HEK293 (cell line): ENCODE data around the gene COIL.
"Not testable (repeated sequence)": the region's sequence is repeated elsewhere in the genome, so short reads cannot be mapped to it uniquely, and the experiment has no call there.

ENCODE experiments used
- CTCF ChIA-PET: fragments of 350-600 bp; formaldehyde crosslinking; extraction: SDS; loops from one replicate; lab custom pipeline; 2021; ENCODE audit warnings: antibody characterized with exemption; lab: Yijun Ruan, JAX
- POLR2A ChIA-PET: fragments of 300-600 bp; formaldehyde crosslinking; extraction: SDS; loops from one replicate; lab custom pipeline; 2020; ENCODE audit warnings: antibody characterized with exemption, inconsistent platforms; lab: Yijun Ruan, JAX
- H3K27ac ChIP-seq: fragments of 200-500 bp; sonication (Bioruptor generic); 2 replicates; pipeline ENCODE4 v1.5.1; 2014; ENCODE audit warnings: low read depth, low read length, control low read depth, inconsistent platforms; ENCODE audit errors: extremely low read depth
- H3K36me3 ChIP-seq, 2 experiments: fragments of 200-500 bp in 1 of 2; sonication (Bioruptor generic) in 1 of 2; 1 replicate in 1 of 2; 2 replicates in 1 of 2; pipeline ENCODE4 v1.5.1; 2014 to 2017; ENCODE audit warnings: inconsistent platforms in 2 of 2, low read length in 2 of 2; ENCODE audit not compliant: control insufficient read depth in 2 of 2, insufficient read depth in 1 of 2
- H3K4me1 ChIP-seq: fragments of 200-500 bp; sonication (Bioruptor generic); 2 replicates; pipeline ENCODE4 v1.5.1; 2014; ENCODE audit warnings: mild to moderate bottlenecking, low read length, inconsistent platforms; ENCODE audit not compliant: control insufficient read depth, insufficient read depth
- H3K4me3 ChIP-seq: 2 replicates; pipeline ENCODE4 v1.5.1; 2011; ENCODE audit warnings: low read depth, mild to moderate bottlenecking, control low read depth, low read length, moderate library complexity
- H3K9me3 ChIP-seq: fragments of 200-500 bp; sonication (Bioruptor generic); 2 replicates; pipeline ENCODE4 v1.5.1; 2014; ENCODE audit warnings: low read depth, low read length, inconsistent platforms; ENCODE audit not compliant: control insufficient read depth, insufficient read depth
- SCRT1 ChIP-seq: fragments of 450-650 bp; formaldehyde crosslinking; IDR thresholded peaks from 2 replicates; pipeline ENCODE4 v1.5.1; 2016; ENCODE audit warnings: missing biosample characterization, missing genetic modification characterization, borderline replicate concordance
- SETDB1 ChIP-seq: IDR thresholded peaks from one replicate; pipeline ENCODE4 v1.6.1; 2017; ENCODE audit warnings: mild to moderate bottlenecking, low read length, moderate library complexity, mixed read lengths; ENCODE audit not compliant: insufficient read length
- ZNF133 ChIP-seq: fragments of 450-650 bp; formaldehyde crosslinking; IDR thresholded peaks from 2 replicates; pipeline ENCODE4 v1.5.1; 2016; ENCODE audit warnings: missing biosample characterization, missing genetic modification characterization
- ZNF37A ChIP-seq: fragments of 450-650 bp; IDR thresholded peaks from 2 replicates; pipeline ENCODE4 v1.5.1; 2018; ENCODE audit warnings: missing biosample characterization, missing genetic modification characterization
- ZNF433 ChIP-seq: fragments of 450-650 bp; formaldehyde crosslinking; IDR thresholded peaks from 2 replicates; pipeline ENCODE4 v1.5.1; 2016; ENCODE audit warnings: missing biosample characterization, missing genetic modification characterization, low read depth
- ZNF473 ChIP-seq: fragments of 450-650 bp; formaldehyde crosslinking; IDR thresholded peaks from 2 replicates; pipeline ENCODE4 v1.5.1; 2017; ENCODE audit warnings: missing biosample characterization, missing genetic modification characterization
- ZNF776 ChIP-seq: fragments of 450-650 bp; formaldehyde crosslinking; IDR thresholded peaks from 2 replicates; pipeline ENCODE4 v1.5.0; 2017; ENCODE audit warnings: missing biosample characterization, missing genetic modification characterization, borderline replicate concordance
- ZNF785 ChIP-seq: fragments of 450-650 bp; formaldehyde crosslinking; IDR thresholded peaks from 2 replicates; pipeline ENCODE4 v1.5.1; 2016; ENCODE audit warnings: missing biosample characterization, missing genetic modification characterization
- ZSCAN30 ChIP-seq: fragments of 450-650 bp; IDR thresholded peaks from 2 replicates; pipeline ENCODE4 v1.5.1; 2018; ENCODE audit warnings: missing biosample characterization, mild to moderate bottlenecking, missing genetic modification characterization, moderate library complexity
- TF ChIP-seq, protein P1 (sequence below): fragments of 450-650 bp; formaldehyde crosslinking; IDR thresholded peaks from 2 replicates; pipeline ENCODE4 v1.5.1; 2016; ENCODE audit warnings: missing biosample characterization, missing genetic modification characterization, borderline replicate concordance
- TF ChIP-seq, protein P2 (sequence below): IDR thresholded peaks from 2 replicates; pipeline ENCODE4 v1.6.1; 2011; ENCODE audit warnings: mild to moderate bottlenecking, low read depth, low read length, borderline replicate concordance
- TF ChIP-seq, protein P3 (sequence below): fragments of 450-650 bp; formaldehyde crosslinking; IDR thresholded peaks from 2 replicates; pipeline ENCODE4 v1.5.1; 2016; ENCODE audit warnings: missing biosample characterization, missing genetic modification characterization
- TF ChIP-seq, protein P4 (sequence below): fragments of 450-650 bp; formaldehyde crosslinking; IDR thresholded peaks from 2 replicates; pipeline ENCODE4 v1.5.1; 2017; ENCODE audit warnings: missing biosample characterization, missing genetic modification characterization

COIL gene

DNA sequence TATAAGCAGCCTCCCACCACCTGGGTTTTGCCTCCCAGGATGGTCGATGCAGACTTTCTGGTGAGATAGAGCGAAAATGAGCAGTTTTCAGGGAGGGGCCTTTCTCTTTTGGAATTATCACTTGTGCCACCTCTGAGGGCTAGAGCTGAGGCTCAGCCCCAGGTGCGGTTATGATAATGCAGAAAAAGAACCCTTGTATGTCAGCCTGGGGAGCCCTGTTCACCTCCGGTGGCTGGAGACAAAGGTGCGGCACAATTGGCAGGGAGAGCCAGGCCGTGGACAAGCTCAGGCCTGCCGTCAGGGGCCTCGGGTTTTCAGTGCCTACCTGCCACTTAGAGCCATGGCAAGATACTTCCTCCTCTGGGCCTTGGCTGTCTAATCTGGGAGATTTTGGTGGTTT lies 21.5 kb upstream of the COIL start:
- no peak for TF ChIP-seq ZNF37A (tag by site-specific recombination)
- TF ChIP-seq SETDB1: no peak
- TF ChIP-seq, protein P1, sequence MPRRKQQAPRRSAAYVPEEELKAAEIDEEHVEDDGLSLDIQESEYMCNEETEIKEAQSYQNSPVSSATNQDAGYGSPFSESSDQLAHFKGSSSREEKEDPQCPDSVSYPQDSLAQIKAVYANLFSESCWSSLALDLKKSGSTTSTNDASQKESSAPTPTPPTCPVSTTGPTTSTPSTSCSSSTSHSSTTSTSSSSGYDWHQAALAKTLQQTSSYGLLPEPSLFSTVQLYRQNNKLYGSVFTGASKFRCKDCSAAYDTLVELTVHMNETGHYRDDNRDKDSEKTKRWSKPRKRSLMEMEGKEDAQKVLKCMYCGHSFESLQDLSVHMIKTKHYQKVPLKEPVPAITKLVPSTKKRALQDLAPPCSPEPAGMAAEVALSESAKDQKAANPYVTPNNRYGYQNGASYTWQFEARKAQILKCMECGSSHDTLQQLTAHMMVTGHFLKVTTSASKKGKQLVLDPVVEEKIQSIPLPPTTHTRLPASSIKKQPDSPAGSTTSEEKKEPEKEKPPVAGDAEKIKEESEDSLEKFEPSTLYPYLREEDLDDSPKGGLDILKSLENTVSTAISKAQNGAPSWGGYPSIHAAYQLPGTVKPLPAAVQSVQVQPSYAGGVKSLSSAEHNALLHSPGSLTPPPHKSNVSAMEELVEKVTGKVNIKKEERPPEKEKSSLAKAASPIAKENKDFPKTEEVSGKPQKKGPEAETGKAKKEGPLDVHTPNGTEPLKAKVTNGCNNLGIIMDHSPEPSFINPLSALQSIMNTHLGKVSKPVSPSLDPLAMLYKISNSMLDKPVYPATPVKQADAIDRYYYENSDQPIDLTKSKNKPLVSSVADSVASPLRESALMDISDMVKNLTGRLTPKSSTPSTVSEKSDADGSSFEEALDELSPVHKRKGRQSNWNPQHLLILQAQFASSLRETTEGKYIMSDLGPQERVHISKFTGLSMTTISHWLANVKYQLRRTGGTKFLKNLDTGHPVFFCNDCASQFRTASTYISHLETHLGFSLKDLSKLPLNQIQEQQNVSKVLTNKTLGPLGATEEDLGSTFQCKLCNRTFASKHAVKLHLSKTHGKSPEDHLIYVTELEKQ: no peak
- TF ChIP-seq, protein P2, sequence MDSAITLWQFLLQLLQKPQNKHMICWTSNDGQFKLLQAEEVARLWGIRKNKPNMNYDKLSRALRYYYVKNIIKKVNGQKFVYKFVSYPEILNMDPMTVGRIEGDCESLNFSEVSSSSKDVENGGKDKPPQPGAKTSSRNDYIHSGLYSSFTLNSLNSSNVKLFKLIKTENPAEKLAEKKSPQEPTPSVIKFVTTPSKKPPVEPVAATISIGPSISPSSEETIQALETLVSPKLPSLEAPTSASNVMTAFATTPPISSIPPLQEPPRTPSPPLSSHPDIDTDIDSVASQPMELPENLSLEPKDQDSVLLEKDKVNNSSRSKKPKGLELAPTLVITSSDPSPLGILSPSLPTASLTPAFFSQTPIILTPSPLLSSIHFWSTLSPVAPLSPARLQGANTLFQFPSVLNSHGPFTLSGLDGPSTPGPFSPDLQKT: no peak
- TF ChIP-seq ZNF473 (tag by site-specific recombination): no peak
- no peak for TF ChIP-seq SCRT1 (tag by site-specific recombination)
- TF ChIP-seq, protein P3, sequence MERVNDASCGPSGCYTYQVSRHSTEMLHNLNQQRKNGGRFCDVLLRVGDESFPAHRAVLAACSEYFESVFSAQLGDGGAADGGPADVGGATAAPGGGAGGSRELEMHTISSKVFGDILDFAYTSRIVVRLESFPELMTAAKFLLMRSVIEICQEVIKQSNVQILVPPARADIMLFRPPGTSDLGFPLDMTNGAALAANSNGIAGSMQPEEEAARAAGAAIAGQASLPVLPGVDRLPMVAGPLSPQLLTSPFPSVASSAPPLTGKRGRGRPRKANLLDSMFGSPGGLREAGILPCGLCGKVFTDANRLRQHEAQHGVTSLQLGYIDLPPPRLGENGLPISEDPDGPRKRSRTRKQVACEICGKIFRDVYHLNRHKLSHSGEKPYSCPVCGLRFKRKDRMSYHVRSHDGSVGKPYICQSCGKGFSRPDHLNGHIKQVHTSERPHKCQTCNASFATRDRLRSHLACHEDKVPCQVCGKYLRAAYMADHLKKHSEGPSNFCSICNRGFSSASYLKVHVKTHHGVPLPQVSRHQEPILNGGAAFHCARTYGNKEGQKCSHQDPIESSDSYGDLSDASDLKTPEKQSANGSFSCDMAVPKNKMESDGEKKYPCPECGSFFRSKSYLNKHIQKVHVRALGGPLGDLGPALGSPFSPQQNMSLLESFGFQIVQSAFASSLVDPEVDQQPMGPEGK (tag by site-specific recombination): no peak
- no peak for TF ChIP-seq ZNF785 (tag by site-specific recombination)
- no peak for TF ChIP-seq ZNF776 (tag by site-specific recombination)
- no peak for TF ChIP-seq ZSCAN30
- no peak for TF ChIP-seq ZNF133
- TF ChIP-seq, protein P4, sequence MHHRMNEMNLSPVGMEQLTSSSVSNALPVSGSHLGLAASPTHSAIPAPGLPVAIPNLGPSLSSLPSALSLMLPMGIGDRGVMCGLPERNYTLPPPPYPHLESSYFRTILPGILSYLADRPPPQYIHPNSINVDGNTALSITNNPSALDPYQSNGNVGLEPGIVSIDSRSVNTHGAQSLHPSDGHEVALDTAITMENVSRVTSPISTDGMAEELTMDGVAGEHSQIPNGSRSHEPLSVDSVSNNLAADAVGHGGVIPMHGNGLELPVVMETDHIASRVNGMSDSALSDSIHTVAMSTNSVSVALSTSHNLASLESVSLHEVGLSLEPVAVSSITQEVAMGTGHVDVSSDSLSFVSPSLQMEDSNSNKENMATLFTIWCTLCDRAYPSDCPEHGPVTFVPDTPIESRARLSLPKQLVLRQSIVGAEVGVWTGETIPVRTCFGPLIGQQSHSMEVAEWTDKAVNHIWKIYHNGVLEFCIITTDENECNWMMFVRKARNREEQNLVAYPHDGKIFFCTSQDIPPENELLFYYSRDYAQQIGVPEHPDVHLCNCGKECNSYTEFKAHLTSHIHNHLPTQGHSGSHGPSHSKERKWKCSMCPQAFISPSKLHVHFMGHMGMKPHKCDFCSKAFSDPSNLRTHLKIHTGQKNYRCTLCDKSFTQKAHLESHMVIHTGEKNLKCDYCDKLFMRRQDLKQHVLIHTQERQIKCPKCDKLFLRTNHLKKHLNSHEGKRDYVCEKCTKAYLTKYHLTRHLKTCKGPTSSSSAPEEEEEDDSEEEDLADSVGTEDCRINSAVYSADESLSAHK (tag by site-specific recombination): no peak
- no peak for TF ChIP-seq ZNF433 (tag by site-specific recombination)
- Histone ChIP-seq H3K9me3 (no peaks in the 10 kb centered on the region), H3K27ac (no peak overlapping the region), H3K36me3 (peaks cover 12 to 48% of the 10 kb centered on the region in 2 experiments; a peak in 2 of 3 replicates), H3K4me3 (no peak overlapping the region), H3K4me1 (no peaks in the 10 kb centered on the region)
- ChIA-PET CTCF (no interaction called here), POLR2A (no interaction called here)

DNA sequence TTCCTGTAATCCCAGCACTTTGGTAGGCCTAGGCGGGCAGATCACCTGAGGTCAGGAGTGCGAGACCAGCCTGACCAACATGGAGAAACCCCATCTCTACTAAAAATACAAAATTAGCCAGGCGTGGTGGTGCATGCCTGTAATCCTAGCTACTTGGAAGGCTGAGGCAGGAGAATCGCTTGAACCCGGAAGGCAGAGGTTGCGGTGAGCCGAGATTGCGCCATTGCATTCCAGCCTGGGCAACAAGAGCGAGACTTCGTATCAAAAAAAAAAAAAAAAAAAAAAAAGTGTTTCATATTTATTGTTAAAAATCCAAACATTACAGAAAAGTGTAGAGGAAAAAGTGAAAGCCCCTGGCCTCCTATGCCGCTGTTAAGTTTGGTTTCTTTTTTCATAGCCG lies 19.7 kb upstream of the COIL start:
- H3K27ac ChIP-seq, H3K4me1 ChIP-seq, CTCF ChIA-PET, H3K9me3 ChIP-seq, H3K4me3 ChIP-seq, POLR2A ChIA-PET: not testable (repeated sequence)
- H3K36me3 ChIP-seq: peaks cover 8 to 34% of the 10 kb centered on the region in 2 experiments; a peak in 2 of 3 replicates
